H1 (cell line): Measurements from ENCODE around the gene MED31.

Experiments
- CTCF ChIP-seq, 3 experiments: IDR thresholded peaks; 1 replicate in 2 of 3; 2 replicates in 1 of 3; pipeline versions ENCODE4 v1.5.1 to v1.6.1; 2011; ENCODE audit warnings: low read length in 3 of 3, mild to moderate bottlenecking in 3 of 3, inconsistent platforms in 2 of 3, low read depth in 1 of 3, moderate library complexity in 1 of 3; ENCODE audit not compliant: insufficient read depth in 1 of 3; ENCODE audit errors: control extremely low read depth in 1 of 3
- EP300 ChIP-seq, 2 experiments: IDR thresholded peaks; 1 replicate in 1 of 2; 2 replicates in 1 of 2; pipeline ENCODE4 v1.6.1; 2011 to 2012; ENCODE audit warnings: low read depth in 2 of 2, low read length in 2 of 2, mild to moderate bottlenecking in 2 of 2, borderline replicate concordance in 1 of 2, inconsistent platforms in 1 of 2, moderate library complexity in 1 of 2
- EZH2 ChIP-seq: fragments of 200-600 bp; sonication (generic); IDR thresholded peaks from 2 replicates; pipeline ENCODE4 v1.7.1; 2012; ENCODE audit warnings: low read depth, mild to moderate bottlenecking, moderate library complexity, low read length, inconsistent platforms; ENCODE audit not compliant: severe bottlenecking
- MAFK ChIP-seq: IDR thresholded peaks from 2 replicates; pipeline ENCODE4 v1.6.1; 2012; ENCODE audit warnings: low read depth, mild to moderate bottlenecking, improper control_type of control experiment, low read length
- MAX ChIP-seq: IDR thresholded peaks from 2 replicates; pipeline ENCODE4 v1.6.1; 2012; ENCODE audit warnings: inconsistent platforms
- POLR2A ChIP-seq, 2 experiments: IDR thresholded peaks; 1 replicate in 1 of 2; 2 replicates in 1 of 2; pipeline ENCODE4 v1.6.1; 2011; ENCODE audit warnings: low read depth in 2 of 2, low read length in 2 of 2, mild to moderate bottlenecking in 2 of 2; ENCODE audit errors: control extremely low read depth in 1 of 2
- RFX5 ChIP-seq: IDR thresholded peaks from 2 replicates; pipeline ENCODE4 v1.6.1; 2011; ENCODE audit warnings: low read depth, low read length, improper control_type of control experiment, borderline replicate concordance
- RNF2 ChIP-seq: fragments of 200-900, 300-1000 bp; sonication (generic); IDR thresholded peaks from 2 replicates; pipeline ENCODE4 v1.7.1; 2016; ENCODE audit warnings: borderline replicate concordance, low read depth, mild to moderate bottlenecking, antibody characterized with exemption, low read length; ENCODE audit not compliant: poor library complexity, severe bottlenecking; ENCODE audit errors: missing control alignments
- TAF1 ChIP-seq: IDR thresholded peaks from 2 replicates; pipeline ENCODE4 v1.6.1; 2011; ENCODE audit warnings: mild to moderate bottlenecking, low read depth, low read length
- TAF7 ChIP-seq: optimal IDR thresholded peaks from 2 replicates; pipeline ENCODE3; 2011; ENCODE audit warnings: low read depth, mild to moderate bottlenecking, inconsistent platforms, low read length, moderate library complexity, borderline replicate concordance
- TEAD4 ChIP-seq: IDR thresholded peaks from 2 replicates; pipeline ENCODE4 v1.6.1; 2012; ENCODE audit warnings: low read depth, low read length, inconsistent platforms, mixed read lengths

GRCh38 chr17:6677946-6678345 is 26.5 kb upstream of the MED31 start:
- TF ChIP-seq CTCF (IDR thresholded peaks at IDR 0.05; ENCODE audit: control extremely low read depth in 1 of 3, insufficient read depth in 1 of 3, low read depth in 1 of 3, low read length in 3 of 3), result no peak
- TF ChIP-seq RFX5, result no peak
- no peak for TF ChIP-seq MAFK
- no peak for TF ChIP-seq EZH2
- TF ChIP-seq EP300 (IDR thresholded peaks at IDR 0.05; ENCODE audit: borderline replicate concordance in 1 of 2, low read depth in 2 of 2, low read length in 2 of 2), result no peak
- TF ChIP-seq TAF1, result no peak
- TF ChIP-seq RNF2, result no peak
- TF ChIP-seq MAX, result no peak
- TF ChIP-seq TEAD4, result no peak
- TF ChIP-seq TAF7, result no peak
- no peak for TF ChIP-seq POLR2A (IDR thresholded peaks at IDR 0.05; ENCODE audit: control extremely low read depth in 1 of 2, low read depth in 2 of 2, low read length in 2 of 2)
